ENCODE results near the gene SLC6A8.

The SLC6A8 gene

DNA sequence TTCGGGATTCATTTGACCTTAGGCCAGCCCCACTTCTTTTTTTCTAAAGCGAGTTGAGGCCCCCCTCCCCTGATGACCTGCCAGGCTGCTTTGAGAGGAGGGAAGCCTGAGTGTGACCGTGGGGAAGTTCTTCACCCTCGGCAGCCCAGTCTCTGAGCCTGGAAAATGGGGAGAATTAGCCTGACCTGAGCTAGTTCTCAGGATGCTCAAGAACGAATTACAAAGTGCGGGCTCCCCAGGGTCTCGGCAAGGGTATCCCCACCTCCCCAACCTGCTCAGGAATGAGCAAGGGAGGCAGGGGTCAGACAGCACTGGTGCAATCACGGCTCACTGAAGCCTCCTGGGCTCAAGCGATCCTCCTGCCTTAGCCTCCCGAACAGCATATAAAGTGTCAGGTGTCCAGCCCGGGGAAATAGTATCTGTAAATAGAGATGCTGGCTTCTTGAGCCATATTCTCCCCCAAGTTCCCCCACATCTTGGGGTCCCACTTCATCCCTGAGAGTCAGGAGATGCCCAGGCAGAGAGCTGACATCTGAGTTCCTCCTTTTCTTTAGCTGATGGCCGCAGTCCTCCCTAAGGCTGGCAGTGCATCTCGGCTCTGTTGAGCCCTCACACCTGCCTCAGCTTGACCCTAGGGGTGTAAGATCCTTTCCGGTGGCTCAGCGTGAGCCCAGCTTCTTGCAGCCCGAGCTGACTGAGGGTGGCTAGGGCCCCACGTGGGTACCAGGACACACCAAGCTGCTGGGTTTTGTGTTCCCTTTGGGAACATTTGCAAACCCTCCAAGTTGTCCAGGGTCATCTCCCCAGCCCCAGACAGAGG lies 39.2 kb upstream of the SLC6A8 start:
- no peak for DNase-seq

DNA sequence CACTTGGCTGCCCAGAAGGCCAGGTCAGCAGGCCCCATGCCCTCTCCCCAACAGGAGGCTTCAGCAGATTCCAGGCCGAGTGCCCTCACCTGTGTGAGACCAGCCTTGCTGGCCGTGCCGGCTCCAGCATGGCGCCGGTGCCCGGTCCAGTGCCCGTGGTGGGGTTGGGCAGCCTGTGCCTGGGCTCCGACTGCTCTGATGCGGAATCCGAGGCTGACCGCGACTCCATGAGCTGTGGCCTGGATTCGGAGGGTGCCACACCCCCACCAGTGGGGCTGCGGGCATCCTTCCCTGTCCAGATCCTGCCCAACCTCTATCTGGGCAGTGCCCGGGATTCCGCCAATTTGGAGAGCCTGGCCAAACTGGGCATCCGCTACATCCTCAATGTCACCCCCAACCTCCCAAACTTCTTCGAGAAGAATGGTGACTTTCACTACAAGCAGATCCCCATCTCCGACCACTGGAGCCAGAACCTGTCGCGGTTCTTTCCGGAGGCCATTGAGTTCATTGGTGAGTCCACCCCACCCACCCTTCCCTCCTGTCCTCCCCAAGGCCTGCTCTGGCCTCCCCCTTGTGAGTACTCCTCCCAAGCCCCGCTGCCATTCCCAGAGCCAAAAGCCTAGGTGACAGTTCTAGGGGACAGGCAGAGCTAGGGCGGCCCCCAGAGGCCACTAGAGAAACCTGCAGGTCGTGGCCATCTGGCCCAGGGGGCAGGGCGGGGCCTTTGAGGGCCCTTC lies 38.4 kb upstream of the SLC6A8 start:
- peak; percentile 10 for DNase-seq

DNA sequence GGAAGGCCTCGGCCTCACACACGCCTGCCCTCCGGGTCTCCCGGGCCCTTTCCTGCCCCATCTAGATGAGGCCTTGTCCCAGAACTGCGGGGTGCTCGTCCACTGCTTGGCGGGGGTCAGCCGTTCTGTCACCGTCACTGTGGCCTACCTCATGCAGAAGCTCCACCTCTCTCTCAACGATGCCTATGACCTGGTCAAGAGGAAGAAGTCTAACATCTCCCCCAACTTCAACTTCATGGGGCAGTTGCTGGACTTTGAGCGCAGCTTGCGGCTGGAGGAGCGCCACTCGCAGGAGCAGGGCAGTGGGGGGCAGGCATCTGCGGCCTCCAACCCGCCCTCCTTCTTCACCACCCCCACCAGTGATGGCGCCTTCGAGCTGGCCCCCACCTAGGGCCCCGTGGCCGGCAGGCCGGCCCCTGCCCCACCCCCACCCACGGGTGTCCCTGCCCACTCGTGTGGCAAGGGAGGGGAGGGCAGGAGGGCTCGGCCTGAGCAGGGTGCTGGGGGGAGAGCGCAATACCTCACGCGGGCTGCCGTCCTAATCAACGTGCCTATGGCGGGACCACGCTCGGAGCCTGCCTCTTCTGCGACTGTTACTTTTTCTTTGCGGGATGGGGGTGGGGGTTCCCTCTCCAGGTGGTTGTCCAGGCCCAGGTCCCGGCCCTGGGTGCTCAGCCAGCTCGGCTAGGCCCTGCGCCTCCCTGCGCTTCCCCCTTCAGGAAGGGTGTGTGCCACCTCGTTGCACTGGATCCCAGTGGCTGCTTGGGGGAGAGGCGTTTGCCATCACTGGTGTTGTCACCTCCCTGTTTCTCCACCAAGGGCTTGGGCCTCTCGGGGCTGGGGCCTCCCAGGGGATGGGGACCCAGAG lies 37.6 kb upstream of the SLC6A8 start:
- no peak for DNase-seq

DNA sequence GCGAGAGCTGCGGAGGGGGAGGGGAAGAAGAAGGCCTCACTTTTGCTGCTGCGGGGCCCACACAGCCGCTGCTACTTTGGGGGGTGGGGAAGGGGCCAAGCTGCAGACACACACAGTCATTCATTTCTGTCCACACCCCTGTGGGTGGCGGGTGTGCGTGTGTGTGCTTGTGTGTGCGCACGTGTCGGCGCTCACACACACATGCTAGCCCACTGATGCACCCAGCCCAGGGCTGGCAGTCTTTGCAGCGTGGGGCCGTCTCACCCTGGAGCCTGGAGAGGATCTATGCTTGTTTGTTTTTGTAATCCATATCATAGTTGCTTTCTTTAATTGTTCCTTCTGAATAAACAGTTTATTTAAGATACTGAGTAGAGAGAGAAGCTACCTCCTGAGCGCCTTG lies 36.8 kb upstream of the SLC6A8 start:
- no peak for DNase-seq

DNA sequence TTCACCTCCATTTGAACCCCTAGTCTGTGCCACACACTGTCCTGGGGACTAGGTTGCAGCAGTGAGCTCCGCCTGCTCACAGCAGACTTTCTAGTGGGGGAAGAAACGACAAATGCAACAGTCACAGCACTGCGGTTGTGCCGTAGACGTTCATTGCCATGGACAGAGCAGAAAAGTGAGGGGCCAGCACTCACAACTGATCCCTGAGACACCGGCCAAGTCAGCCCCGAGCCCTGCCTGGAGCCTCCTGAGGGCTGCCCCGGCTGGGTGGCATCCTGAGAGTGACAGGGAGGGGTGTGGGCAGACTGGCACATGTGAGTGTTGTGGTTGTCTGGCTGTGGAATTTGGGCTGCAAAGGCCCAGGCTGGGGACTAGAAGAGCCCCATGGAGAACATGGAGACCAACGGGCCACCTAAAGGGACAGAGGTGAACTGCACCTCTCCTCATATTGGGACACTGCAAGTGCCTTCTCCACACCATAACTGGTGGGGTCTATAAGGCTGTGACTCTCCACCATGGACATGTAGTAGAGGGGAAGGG lies 36.1 kb upstream of the SLC6A8 start:
- no peak for DNase-seq

DNA sequence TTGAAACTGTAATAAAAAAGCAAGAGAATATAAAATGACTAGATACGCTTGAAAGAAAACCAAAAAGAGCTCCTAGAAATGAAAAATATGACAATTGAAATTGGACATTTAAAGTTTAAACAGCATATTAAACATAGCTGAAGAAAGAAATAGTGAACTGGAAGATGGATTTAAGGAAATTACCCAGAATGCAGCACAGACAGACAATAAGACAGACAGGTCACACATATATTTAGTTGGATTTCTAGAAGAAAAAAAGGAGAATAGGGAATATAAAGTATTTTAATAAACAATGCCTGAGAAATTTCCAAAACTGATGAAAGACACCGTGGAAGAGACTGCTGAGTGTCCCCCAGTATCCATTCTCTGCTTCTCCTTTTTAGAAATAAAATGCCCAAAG lies 34.2 kb upstream of the SLC6A8 start:
- DNase-seq: no peak

DNA sequence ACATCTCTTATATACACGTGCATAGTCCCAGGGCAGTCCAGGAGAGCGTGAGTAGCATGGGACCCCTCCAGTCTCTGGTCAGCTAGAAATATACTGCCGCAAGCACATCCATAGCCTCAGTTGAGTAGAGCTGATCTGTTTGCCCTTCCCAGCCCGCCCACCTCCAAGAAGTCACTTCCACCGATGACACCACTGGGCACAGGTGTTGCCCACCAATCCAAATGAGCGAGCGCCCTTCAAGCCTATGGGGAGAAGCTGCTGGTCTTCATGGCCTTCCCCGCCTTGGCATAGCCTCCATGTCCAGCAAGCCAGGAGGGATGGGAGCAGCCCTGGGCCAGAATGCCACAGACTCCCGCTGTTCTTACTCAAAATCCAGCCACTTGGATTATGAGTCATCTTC lies 30.6 kb upstream of the SLC6A8 start:
- no peak for DNase-seq

DNA sequence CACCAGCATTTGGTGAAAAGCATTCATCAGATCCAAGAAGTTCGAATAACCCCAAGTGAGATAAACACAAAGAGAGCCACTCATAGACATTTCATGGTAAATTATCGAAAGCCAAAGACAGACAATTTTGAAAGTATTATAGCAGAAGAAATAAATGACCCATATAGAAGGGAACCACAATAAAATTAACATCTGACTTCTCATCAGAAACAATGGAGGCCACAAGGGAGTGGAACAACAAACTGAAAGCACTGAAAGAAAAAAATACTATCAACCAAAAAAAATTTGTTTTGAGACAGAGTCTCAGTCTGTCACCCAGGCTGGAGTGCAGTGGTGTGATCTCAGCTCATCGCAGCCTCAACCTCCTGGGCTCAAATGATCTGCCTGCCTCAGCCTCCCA lies 28.5 kb upstream of the SLC6A8 start:
- no peak for DNase-seq

DNA sequence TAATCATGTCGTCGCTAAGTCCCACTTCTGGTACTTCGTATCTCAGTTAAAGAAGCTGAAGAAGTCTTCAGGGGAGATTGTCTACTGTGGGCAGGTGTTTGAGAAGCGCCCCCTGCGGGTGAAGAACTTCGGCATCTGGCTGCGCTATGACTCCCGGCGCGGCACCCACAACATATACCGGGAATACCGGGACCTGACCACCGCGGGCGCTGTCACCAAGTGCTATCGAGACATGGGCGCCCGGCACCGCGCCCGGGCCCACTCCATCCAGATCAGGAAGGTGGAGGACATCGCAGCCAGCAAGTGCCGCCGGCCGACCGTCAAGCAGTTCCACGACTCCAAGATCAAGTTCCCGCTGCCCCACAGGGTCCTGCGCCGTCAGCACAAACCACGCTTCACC lies 25.5 kb upstream of the SLC6A8 start:
- DNase-seq: peak; percentile 20

DNA sequence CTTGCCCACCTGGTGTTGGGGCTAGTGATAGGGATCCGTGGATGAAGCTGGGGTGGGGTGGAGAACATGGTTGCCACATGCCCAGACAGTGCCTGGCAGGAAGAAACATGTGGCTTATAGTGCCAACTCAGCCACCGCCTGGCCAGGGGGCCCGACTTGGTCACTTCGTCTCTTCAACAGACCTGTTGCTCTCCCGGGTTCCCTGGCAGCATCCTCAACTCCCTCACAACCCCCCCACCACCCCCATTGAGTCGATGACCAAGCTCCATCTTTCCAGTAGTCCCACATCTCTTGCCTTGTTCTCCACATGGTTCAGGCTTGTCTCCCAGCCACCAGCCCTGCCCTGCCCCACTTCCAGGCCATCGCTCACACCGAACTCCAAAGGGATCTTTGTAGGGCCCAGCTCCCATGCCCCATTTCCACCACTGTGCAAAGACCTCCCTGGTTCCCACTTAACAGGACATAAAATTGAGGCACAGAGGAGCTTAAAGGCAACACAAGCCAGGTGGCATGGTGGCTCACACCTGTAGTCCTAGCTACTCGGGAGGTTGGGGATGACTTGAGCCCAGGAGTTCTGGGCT lies 21.9 kb upstream of the SLC6A8 start:
- no peak for DNase-seq

DNA sequence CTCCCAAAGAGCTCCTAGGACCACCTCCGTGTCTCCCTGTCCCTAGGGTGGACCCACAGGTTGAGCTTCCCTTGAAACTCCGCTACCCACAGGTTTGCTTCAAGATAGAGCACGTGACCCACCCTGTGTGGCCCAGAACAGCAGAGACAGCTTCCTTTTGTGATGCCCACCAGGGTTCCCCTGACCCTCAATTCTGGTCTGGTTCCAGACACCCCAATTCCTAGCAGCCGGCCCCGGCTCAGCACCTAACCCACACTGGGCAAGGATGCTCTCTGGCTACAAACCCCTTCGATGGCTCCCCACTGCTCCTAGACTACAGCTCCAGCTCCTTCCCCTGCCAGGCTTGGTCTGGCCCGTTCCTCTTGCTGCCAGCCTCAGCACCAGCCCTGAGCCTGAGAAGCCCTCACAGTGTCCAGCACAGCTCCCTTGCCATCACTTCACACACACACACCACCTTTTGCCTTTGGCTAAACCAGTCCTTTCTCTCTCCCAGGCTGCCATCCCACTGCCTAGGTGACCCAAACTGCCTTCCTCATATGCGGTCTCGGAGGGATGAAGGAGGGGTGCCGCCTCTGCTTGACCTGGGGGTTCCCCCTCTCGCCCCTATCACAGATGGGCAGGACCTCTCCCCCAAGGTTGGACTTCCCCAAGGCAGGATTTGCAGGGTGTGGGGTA lies 20.3 kb upstream of the SLC6A8 start:
- DNase-seq: no peak

DNA sequence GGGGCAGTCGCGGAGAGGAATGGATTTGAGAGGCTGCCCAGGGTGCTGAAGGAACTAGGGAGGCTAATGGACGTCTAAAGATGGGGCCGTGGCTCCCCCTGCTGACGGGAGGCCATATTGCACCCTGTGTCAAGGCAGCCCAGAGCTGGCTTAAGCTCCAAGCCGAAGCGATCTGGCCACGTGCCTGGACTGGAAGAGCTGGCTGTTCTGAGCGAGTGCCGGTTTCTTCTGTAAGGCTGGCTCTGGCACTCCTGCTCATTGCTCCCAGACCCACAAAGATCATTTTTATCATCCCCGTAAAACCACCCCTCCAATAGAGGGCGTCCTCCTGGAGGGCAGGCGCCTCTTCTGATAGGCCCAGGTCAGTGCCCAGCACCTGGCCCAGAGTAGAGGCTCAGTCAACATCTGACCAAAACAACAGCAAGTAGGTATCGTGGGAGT lies 19.8 kb upstream of the SLC6A8 start:
- DNase-seq: peak; percentile 67

DNA sequence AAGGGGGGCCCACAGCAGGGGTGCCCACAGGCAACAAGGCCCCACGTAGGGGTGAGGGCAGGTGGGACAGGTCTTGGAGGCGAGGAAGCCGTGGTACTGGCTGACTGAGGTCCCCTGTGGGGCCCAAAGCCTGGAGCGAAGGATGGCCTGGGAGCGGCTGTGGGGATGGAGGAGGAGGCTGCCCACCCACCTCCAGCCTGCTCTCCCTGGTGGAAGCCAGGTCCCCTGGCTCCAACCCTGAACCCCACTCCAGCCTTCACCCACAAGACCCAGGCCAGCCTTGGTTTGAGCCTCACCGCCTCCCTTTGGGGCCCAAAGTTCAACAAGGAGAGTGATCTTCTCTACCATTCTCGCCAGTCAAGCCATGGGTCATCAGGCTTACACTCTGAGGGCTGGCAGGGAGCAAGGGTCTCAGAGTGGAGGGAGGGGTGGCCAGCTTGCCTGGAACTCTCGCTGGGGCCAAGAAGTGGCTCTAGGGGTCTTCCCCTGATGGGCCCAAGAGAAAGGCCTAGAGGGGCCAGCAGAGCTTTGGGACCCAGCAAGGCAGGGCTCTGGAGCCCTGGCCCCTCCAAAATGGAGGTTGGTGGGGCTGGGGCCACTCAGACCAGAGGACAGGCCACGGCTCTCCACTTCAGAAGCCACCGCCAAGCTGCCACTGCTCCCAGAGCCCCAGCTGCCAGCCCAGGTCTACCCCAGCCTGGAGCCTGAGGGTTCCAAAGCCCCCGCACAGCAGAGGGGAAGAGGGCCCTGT lies 19.1 kb upstream of the SLC6A8 start:
- DNase-seq: no peak

DNA sequence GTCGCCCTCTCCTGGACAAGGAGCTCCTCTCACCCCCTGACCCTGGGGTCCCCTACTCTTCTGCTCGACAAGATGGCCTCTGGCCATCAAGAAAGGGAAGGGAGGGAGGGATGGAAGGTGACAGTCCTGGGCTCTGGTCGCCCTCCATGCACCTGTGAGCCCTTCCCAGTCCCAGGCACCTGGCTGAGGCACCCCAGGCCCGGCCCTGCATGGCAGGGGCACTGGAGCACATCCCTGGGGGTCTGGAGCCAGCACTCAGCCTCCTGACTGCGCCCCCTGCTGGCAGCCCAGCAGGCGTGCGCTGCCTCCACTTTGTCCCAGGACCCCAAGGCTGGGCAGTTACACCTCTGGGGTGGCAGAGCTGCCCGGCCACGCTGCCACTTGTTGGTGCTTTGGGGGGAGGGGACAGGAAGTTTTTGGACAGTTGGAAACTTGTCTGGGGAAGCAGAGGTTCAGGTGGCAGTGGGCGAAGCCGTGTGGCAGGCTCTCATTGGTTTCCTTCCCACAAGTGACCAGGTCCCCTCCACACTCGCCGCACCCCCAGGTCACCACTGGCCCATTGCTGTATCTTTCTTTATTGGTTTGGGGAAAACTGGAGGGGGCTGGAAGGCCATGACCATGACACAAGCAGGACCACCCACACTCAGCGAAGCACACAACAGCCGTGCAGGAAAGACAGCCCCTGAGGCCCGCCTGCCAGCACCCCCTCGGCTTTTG lies 18.4 kb upstream of the SLC6A8 start:
- DNase-seq: no peak

DNA sequence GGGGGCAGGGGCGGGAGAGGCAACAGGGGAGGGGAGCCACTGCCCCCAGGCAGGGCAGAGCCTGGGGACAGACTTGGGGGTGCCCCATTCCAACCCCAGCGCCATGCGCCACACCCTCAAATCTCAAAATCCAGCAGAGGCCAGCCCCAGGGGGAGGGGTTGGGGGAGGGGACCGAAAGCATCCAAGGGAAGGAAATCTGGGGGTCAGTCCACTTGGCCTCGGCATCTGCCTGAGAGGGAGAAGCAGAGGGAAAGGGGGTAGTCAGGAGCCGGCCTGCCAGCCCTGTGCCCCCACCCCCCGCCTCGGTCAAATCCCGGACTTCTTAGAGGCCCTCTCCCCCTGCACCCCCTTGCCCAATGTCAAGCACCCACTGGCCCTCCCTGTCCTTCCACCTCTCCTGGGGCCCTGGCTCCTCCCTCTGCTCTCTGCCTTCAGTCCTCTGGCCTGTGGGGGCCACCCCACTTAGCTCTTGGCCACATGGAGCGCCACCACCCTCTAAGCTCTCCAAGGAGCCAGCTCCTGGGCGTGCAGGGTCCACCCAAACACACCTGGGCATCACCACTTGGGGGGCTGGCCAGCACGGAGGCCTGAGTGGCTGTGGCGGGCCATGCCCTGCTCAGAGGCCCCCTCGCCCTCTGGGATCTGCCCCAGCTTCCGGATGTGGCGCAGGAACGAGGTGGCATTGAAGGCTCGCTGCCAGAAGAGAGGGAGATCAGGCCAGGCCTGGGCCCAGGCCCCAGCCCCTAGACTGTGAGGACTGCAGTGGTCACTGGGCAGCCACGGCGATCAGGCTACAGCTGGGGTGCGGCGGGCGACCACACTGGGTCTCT lies 17.6 kb upstream of the SLC6A8 start:
- DNase-seq: no peak

DNA sequence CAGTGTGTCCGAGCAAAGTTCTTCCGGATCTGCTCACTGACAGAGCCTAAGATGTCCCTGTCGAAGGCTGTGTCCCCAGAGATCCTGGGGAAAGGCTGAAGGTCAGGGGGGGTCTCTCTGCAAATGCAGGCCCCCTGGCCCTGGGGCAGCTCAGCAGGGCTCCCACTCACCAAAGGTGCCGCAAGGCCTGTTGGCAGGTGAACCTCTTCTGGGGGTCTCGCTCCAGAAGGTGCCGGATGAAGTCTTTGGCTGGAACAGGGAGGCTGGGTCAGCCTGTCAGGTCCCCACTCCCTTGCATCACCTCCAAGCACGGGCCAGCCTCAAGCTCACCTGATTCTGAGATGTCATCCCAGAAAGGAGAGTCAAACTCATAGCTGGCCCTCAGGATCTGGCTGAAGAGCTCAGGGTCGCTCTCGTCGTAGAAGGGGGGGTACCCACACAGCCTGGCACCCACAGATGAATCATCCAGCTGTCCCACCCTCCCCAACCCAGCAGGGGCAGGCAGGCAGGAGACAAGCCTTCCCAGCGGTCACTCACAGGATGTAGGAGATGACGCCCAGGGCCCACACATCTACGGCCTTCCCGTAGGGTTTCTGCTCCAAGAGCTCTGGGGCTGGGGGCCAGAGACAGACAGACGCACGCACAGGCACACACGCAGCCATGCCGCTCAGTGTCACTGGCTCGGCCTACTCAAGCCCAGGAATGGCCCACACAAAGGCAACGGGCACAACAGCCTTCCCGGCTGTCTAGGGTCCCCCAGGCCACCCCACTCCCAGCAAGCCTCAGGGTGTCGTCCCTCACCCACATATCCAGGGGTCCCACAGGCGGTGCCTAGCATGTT lies 16.8 kb upstream of the SLC6A8 start:
- DNase-seq: no peak

DNA sequence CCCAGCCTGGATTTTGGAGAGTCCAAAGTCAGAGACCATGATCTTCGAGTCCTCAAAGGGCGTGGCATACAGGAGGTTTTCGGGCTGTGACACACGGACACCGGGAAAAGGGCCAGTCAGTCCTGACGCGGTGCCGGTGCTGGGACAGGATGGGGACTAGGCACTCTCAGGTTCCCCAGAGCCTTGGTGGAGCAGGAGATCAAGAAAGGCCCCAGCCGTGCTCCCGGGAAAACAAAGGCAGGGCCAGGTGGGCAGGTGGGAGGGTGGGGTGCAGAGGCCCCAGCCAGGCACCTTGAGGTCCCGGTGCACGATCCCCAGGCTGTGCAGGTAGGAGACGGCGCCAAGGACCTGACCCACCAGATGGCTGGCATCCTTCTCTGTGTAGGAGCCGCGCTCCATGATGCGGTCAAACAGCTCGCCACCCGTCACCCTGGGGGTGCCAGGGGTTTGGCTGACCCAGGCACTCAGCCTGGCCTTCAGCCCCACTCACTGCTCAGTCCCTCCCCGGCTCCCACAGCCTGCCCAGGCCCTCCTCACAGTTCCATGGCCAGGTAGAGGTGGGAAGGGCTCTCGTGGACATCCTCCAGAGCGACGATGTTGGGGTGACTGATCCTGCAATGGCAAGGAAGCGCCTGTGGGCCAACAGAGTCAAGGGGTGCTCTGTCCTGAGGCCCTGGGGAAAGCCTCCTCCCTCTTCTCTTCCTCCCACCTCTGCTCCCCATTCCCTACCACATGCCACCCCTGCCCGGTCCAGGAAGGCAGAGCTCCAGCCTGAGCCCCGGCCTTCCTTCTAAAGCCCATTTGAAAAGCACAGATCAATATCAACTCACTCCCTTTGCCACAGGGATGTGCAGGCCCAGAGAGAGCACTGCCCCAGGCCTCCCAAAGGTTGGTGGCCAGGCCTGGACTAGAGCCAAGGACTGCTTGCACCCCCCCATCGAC lies 15.9 kb upstream of the SLC6A8 start:
- DNase-seq: no peak
